Measurements from ENCODE around the gene HIRIP3. TPM values are rescaled to one million over a fixed set of nuclear protein-coding genes. Genes with fewer than 3 reads are reported as not detected.

The HIRIP3 gene
- total RNA-seq, 1 experiment from 2014 or later: 18.4 TPM

- Histone ChIP-seq H3K4me2 (ENCODE audit: low read length) (no peak overlapping the region), H3K9me2 (replicated peaks; ENCODE audit: low read length) (no peaks in the 10 kb centered on the region), H3K79me2 (ENCODE audit: low read length) (no peaks in the 10 kb centered on the region), H3K27ac (ENCODE audit: low read length) (no peak overlapping the region), H3K4me1 (ENCODE audit: insufficient read depth, low read length) (peaks cover 19% of the 10 kb centered on the region), H3K9me3 (ENCODE audit: low read length) (no peaks in the 10 kb centered on the region), H2AFZ (ENCODE audit: low read length) (no peak overlapping the region), H3K36me3 (ENCODE audit: low read depth, low read length) (peaks cover 8% of the 10 kb centered on the region; the same call in 1 of the 2 replicates), H3F3A (ENCODE audit: low read length, unreplicated experiment) (no peaks in the 10 kb centered on the region), H3K9ac (ENCODE audit: low read length) (no peak overlapping the region), H3K4me3 (ENCODE audit: low read length) (no peak overlapping the region), H4K20me1 (ENCODE audit: low read length) (no peaks in the 10 kb centered on the region), H3K27me3 (ENCODE audit: low read length) (no peaks in the 10 kb centered on the region)
- DNase-seq: no peak
- intact Hi-C loops (cut with micrococcal nuclease): no loop called here
- ChIA-PET POLR2A (ENCODE audit: unreplicated experiment) (no interaction called here), CTCF (no interaction called here)
- ATAC-seq: no peak
- TF ChIP-seq EZH2phosphoT487 (IDR thresholded peaks at IDR 0.05; ENCODE audit: borderline replicate concordance, low read length) (no peak), EZH2 (IDR thresholded peaks at IDR 0.05; ENCODE audit: low read length, unreplicated experiment) (no peak), CTCF (conservative IDR thresholded peaks at IDR 0.05; ENCODE audit: low read depth, low read length) (no peak)
- BruUV-seq (replicated peaks): no TSS peak
Observed at GRCh38 chr16:29990883-29991570, 4.4 kb downstream of the HIRIP3 start.

GRCh38 chr16:29990034-29990433 is 5.4 kb downstream of the HIRIP3 start:
- no peak for ATAC-seq
- POLR2A ChIA-PET (ENCODE audit: unreplicated experiment): no interaction called here

More at GRCh38 chr16:29990034-29990433, 5.4 kb downstream of the HIRIP3 start:
- Histone ChIP-seq H4K20me1 (ENCODE audit: low read length) (no peaks in the 10 kb centered on the region), H3K36me3 (ENCODE audit: low read depth, low read length) (peaks cover 8% of the 10 kb centered on the region), H2AFZ (ENCODE audit: low read length) (no peak overlapping the region), H3K9me2 (replicated peaks; ENCODE audit: low read length) (no peaks in the 10 kb centered on the region), H3K4me1 (ENCODE audit: insufficient read depth, low read length) (peaks cover 11% of the 10 kb centered on the region), H3K9me3 (ENCODE audit: low read length) (no peaks in the 10 kb centered on the region), H3K79me2 (ENCODE audit: low read length) (no peaks in the 10 kb centered on the region), H3K4me3 (ENCODE audit: low read length) (no peak overlapping the region), H3K27ac (ENCODE audit: low read length) (no peak overlapping the region), H3K9ac (ENCODE audit: low read length) (no peak overlapping the region), H3K4me2 (ENCODE audit: low read length) (no peak overlapping the region), H3F3A (ENCODE audit: low read length, unreplicated experiment) (no peaks in the 10 kb centered on the region), H3K27me3 (ENCODE audit: low read length) (no peaks in the 10 kb centered on the region)
- intact Hi-C loops (cut with micrococcal nuclease): no loop called here
- BruUV-seq (replicated peaks): no TSS peak
- CTCF ChIA-PET: no interaction called here
- no peak for DNase-seq
- TF ChIP-seq CTCF (conservative IDR thresholded peaks at IDR 0.05; ENCODE audit: low read depth, low read length) (no peak), EZH2 (IDR thresholded peaks at IDR 0.05; ENCODE audit: low read length, unreplicated experiment) (no peak), EZH2phosphoT487 (IDR thresholded peaks at IDR 0.05; ENCODE audit: borderline replicate concordance, low read length) (no peak)
